Heart left ventricle (tissue), 13 donors: Measurements from ENCODE around the gene MIPOL1.
"Not testable (repeated sequence)": the region's sequence is repeated elsewhere in the genome, so short reads cannot be mapped to it uniquely, and the experiment has no call there.

Source experiments
- CTCF ChIP-seq, 12 donors: fragments of 200-600 bp; sonication (generic) in 4 of 12; IDR thresholded peaks; one replicate each; pipeline versions ENCODE4 v1.5.0 to v1.8.0; 2018 to 2022; ENCODE audit warnings: antibody characterized with exemption in 12 of 12, mild to moderate bottlenecking in 5 of 12
- POLR2A ChIP-seq, 2 donors: fragments of 450-650 bp; IDR thresholded peaks; one replicate each; pipeline ENCODE4 v1.6.1; 2017; ENCODE audit warnings: antibody characterized with exemption in 2 of 2, mild to moderate bottlenecking in 2 of 2, moderate library complexity in 2 of 2
- donor health status: ischemic (EF 13 %, LVEDD 7.1; RV severe dilation, severe dysfunction).
- donor health status: DM: no; HTN: yes; CAD: no.
- donor health status: DM: no; HTN: no; CAD: no.
- donor health status: ischemic (EF 25% LVEDD 6.9; RV normal size, moderate dysfunction).
- donor health status: ischemic (EF 25% LVEDD 5.7; RV mildly dilated, moderate dysfunction).
- donor health status: ischemic (EF 35%, LVEDD 5.7; RV mildly dilated, moderate dysfunction).
- donor health status: nonischemic (EF 11% LVEDD 7.7; RV severe dilation, severe dysfunction).
- donor health status: DM: yes; HTN: yes; CAD: no.
- donor health status: PGD.
- donor health status: ischemic (EF 29% LVEDD 5.4; RV normal size, mild dysfunction).
- donor health status: nonischemic (EF 23%, LVEDD 6.1; RV moderate dilation, normal function).

- TF ChIP-seq CTCF, POLR2A (IDR thresholded peaks at IDR 0.05): not testable (repeated sequence)
These were observed 8.2 kb downstream of the MIPOL1 start for GRCh38 chr14:37205623-37206605.
